NCI-H187 treated with DMSO at 0.1 percent for 48 hours (cell line): ENCODE results near the gene ZKSCAN1.
A peak's percentile ranks its signal among the peaks of the same experiment; 100 is the strongest.
"Not testable (repeated sequence)": the region's sequence is repeated elsewhere in the genome, so short reads cannot be mapped to it uniquely, and the experiment has no call there.

Source experiments
- DNase-seq: peaks from one replicate; lab custom pipeline; 2025; lab: John Stamatoyannopoulos, UW

Gene ZKSCAN1

GRCh38 chr7:100015232-100016214 lies at the start of gene ZKSCAN1:
Gene ZKSCAN1, plus strand, starts transcription at chr7:100015596. Its CDS starts 7,911 bp downstream, at chr7:100023507.
- peak; percentile 41 for DNase-seq

GRCh38 chr7:99969298-99969697 lies 46.1 kb upstream of the ZKSCAN1 start:
- no peak for DNase-seq

GRCh38 chr7:99969813-99970212 lies 45.6 kb upstream of the ZKSCAN1 start:
- not testable (repeated sequence) for DNase-seq

- no peak for DNase-seq
These were observed 44.2 kb upstream of the ZKSCAN1 start for GRCh38 chr7:99971242-99971641.

- not testable (repeated sequence) for DNase-seq
These were observed 41.6 kb upstream of the ZKSCAN1 start for GRCh38 chr7:99973817-99974216.

GRCh38 chr7:99974681-99975080 lies 40.7 kb upstream of the ZKSCAN1 start:
- DNase-seq, result no peak

GRCh38 chr7:99975782-99976521 lies 39.4 kb upstream of the ZKSCAN1 start, which contains the start of gene AZGP1:
Gene AZGP1, minus strand, starts transcription at chr7:99976031. Its CDS starts 11 bp downstream, at chr7:99976020.
- DNase-seq, result no peak

GRCh38 chr7:99976626-99977025 lies 38.8 kb upstream of the ZKSCAN1 start:
- no peak for DNase-seq

GRCh38 chr7:99979814-99980225 lies 35.6 kb upstream of the ZKSCAN1 start:
- not testable (repeated sequence) for DNase-seq

GRCh38 chr7:99980448-99980872 lies 34.9 kb upstream of the ZKSCAN1 start:
- DNase-seq, result not testable (repeated sequence)

GRCh38 chr7:99981066-99981465 lies 34.3 kb upstream of the ZKSCAN1 start:
- DNase-seq, result not testable (repeated sequence)

- no peak for DNase-seq
These were observed 30.8 kb upstream of the ZKSCAN1 start for GRCh38 chr7:99984593-99984992.

- not testable (repeated sequence) for DNase-seq
These were observed 28.1 kb upstream of the ZKSCAN1 start for GRCh38 chr7:99987306-99987705.

GRCh38 chr7:99987846-99988245 lies 27.6 kb upstream of the ZKSCAN1 start:
- DNase-seq, result no peak

- DNase-seq, result no peak
These were observed 24.9 kb upstream of the ZKSCAN1 start for GRCh38 chr7:99990460-99990852.

- DNase-seq, result not testable (repeated sequence)
These were observed 23.9 kb upstream of the ZKSCAN1 start for GRCh38 chr7:99991543-99991942.

- no peak for DNase-seq
These were observed 22.9 kb upstream of the ZKSCAN1 start for GRCh38 chr7:99992330-99993038.

GRCh38 chr7:99994819-99995218 lies 20.6 kb upstream of the ZKSCAN1 start:
- DNase-seq, result no peak

GRCh38 chr7:99996755-99997544 lies 18.4 kb upstream of the ZKSCAN1 start:
- DNase-seq, result no peak

GRCh38 chr7:99997545-99998137 lies 17.8 kb upstream of the ZKSCAN1 start:
- no peak for DNase-seq

- DNase-seq, result no peak
These were observed 15.2 kb upstream of the ZKSCAN1 start for GRCh38 chr7:100000239-100000638.
